K562 (cell line): Measurements from ENCODE around the gene OXLD1. TPM values are rescaled to one million over a fixed set of nuclear protein-coding genes. Genes with fewer than 3 reads are reported as not detected.

Source experiments
- ATAC-seq: fragments of 200-7000 bp; cut with Tn5 transposase; 3 replicates; pipeline ENCODE4 v1.9.1; 2020; ENCODE audit warnings: moderate library complexity
- BruUV-seq: library from RNA; stranded (reverse); fragments of 400-500 nt; replicated peaks from 2 replicates; lab custom pipeline; 2021; lab: Mats Ljungman, UMichigan
- CTCF ChIA-PET: fragments of 300-600 bp; formaldehyde crosslinking; extraction: SDS; loops from one replicate; lab custom pipeline; 2021; ENCODE audit warnings: low intra/inter-chr PET ratio; lab: Yijun Ruan, JAX
- POLR2A ChIA-PET: fragments of 300-600, 350-650 bp; sonication (Branson Sonifier 250); formaldehyde crosslinking; extraction: SDS; loops from one replicate; lab custom pipeline; 2021; ENCODE audit warnings: antibody characterized with exemption, inconsistent platforms; lab: Yijun Ruan, JAX
- DNase-seq, 4 experiments: peaks; one replicate each; pipeline versions ENCODE4 v3.0.0 to v3.0.0-alpha.2; 2011 to 2018; ENCODE audit warnings: low spot score in 3 of 4, mixed read lengths in 3 of 4; ENCODE audit errors: extremely low read depth in 1 of 4
- FAIRE-seq: peaks from 2 replicates; lab custom pipeline; 2011; peaks lifted over from hg19 to GRCh38; lab: Jason Lieb, UNC
- H2AFZ ChIP-seq: 2 replicates; pipeline ENCODE4 v1.6.0; 2011; ENCODE audit warnings: low read depth, low read length, control low read depth, inconsistent platforms
- H3K27ac ChIP-seq: fragments of 200-600 bp; 3 replicates; pipeline ENCODE4 v1.8.0; 2011; ENCODE audit warnings: low read depth, mild to moderate bottlenecking, control low read depth, inconsistent platforms, low read length, moderate library complexity, mixed read lengths; ENCODE audit errors: extremely low read depth
- H3K27me3 ChIP-seq, 2 experiments: fragments of 300-600 bp in 1 of 2; 2 replicates in 1 of 2; 3 replicates in 1 of 2; pipeline versions ENCODE4 v1.6.0 to v1.8.0; 2011; ENCODE audit warnings: inconsistent platforms in 2 of 2, low read length in 2 of 2, mild to moderate bottlenecking in 1 of 2, mixed read lengths in 1 of 2, moderate library complexity in 1 of 2; ENCODE audit not compliant: control insufficient read depth in 2 of 2, insufficient read depth in 2 of 2
- H3K36me3 ChIP-seq: fragments of 300-600 bp; 3 replicates; pipeline ENCODE4 v1.8.0; 2011; ENCODE audit warnings: mild to moderate bottlenecking, low read length, inconsistent platforms; ENCODE audit not compliant: control insufficient read depth, insufficient read depth
- H3K4me1 ChIP-seq, 2 experiments: fragments of 200-600 bp in 1 of 2; replicated peaks in 1 of 2; 2 replicates in 1 of 2; 3 replicates in 1 of 2; pipeline versions ENCODE4 v1.5.1 to v1.8.0; 2011; ENCODE audit warnings: inconsistent platforms in 2 of 2, low read length in 2 of 2, mild to moderate bottlenecking in 1 of 2, mixed read lengths in 1 of 2, moderate library complexity in 1 of 2; ENCODE audit not compliant: control insufficient read depth in 2 of 2, insufficient read depth in 2 of 2
- H3K4me2 ChIP-seq: 2 replicates; pipeline ENCODE4 v1.6.1; 2011; ENCODE audit warnings: low read length, control low read depth, inconsistent platforms, mixed read lengths; ENCODE audit not compliant: insufficient read depth
- H3K4me3 ChIP-seq: fragments of 200-600 bp; sonication (generic), shearing (Covaris generic); 2 replicates; pipeline ENCODE4 v1.5.1; 2016; ENCODE audit warnings: control low read depth, inconsistent platforms
- H3K79me2 ChIP-seq: fragments of 200-600 bp; 3 replicates; pipeline ENCODE4 v1.8.0; 2011; ENCODE audit warnings: low read length, inconsistent platforms; ENCODE audit not compliant: control insufficient read depth, insufficient read depth
- H3K9ac ChIP-seq, 2 experiments: 2 replicates each; pipeline versions ENCODE4 v1.6.0 to v1.6.1; 2011; ENCODE audit warnings: low read depth in 2 of 2, low read length in 2 of 2, control low read depth in 1 of 2, inconsistent platforms in 1 of 2, mild to moderate bottlenecking in 1 of 2, mixed read lengths in 1 of 2; ENCODE audit not compliant: insufficient read depth in 1 of 2
- H3K9me1 ChIP-seq: one replicate; pipeline ENCODE4 v1.6.0; 2011; ENCODE audit warnings: inconsistent platforms, mild to moderate bottlenecking, low read length, moderate library complexity; ENCODE audit not compliant: control insufficient read depth, insufficient read depth
- H3K9me3 ChIP-seq: replicated peaks from 2 replicates; pipeline ENCODE4 v1.5.1; 2011; ENCODE audit warnings: low read depth, low read length, inconsistent platforms; ENCODE audit not compliant: control insufficient read depth, insufficient read depth
- H4K20me1 ChIP-seq: replicated peaks from 2 replicates; pipeline ENCODE4 v1.6.1; 2011; ENCODE audit warnings: low read length, inconsistent platforms, mixed read lengths; ENCODE audit not compliant: control insufficient read depth, insufficient read depth
- CBFA2T2 ChIP-seq: fragments of 450-650 bp; conservative IDR thresholded peaks from 2 replicates; pipeline ENCODE4 v1.6.1; 2017; ENCODE audit warnings: mild to moderate bottlenecking
- NFIC ChIP-seq: fragments of 450-650 bp; IDR thresholded peaks from 2 replicates; pipeline ENCODE4 v1.6.1; 2017; ENCODE audit warnings: mild to moderate bottlenecking, inconsistent platforms
- PHF8 ChIP-seq: fragments of 200-600 bp; sonication (generic); IDR thresholded peaks from 2 replicates; pipeline ENCODE4 v1.6.1; 2012; ENCODE audit warnings: mixed run types, mild to moderate bottlenecking, inconsistent platforms, low read length, moderate library complexity, borderline replicate concordance
- REST ChIP-seq, 2 experiments: fragments of 450-650 bp; formaldehyde crosslinking in 1 of 2; IDR thresholded peaks; 2 replicates each; pipeline versions ENCODE4 v1.4.0 to v1.6.1; 2014 to 2020; ENCODE audit warnings: mild to moderate bottlenecking in 2 of 2, borderline replicate concordance in 1 of 2, low read depth in 1 of 2
- SP1 ChIP-seq: sonication (generic); formaldehyde crosslinking; IDR thresholded peaks from 2 replicates; pipeline ENCODE4 v1.8.1; 2022; ENCODE audit warnings: mild to moderate bottlenecking, missing genetic modification reagents
- ZNF609 ChIP-seq: sonication (generic); formaldehyde crosslinking; IDR thresholded peaks from 2 replicates; pipeline ENCODE4 v1.8.1; 2023; ENCODE audit warnings: missing genetic modification reagents, mild to moderate bottlenecking, borderline replicate concordance
- WGBS: fragments of 100-300 bp; shearing (Covaris generic); methylation state at CpG from one replicate; pipeline ENCODE4 v1.1.6; 2016; ENCODE audit warnings: low coverage, mixed read lengths; ENCODE audit not compliant: insufficient coverage; ENCODE audit errors: missing lambda C conversion rate; 5-methylcytosine and 5-hydroxymethylcytosine counted together
- in situ Hi-C: fragments of 300-500 bp; cut with MboI; formaldehyde crosslinking; loops from 4 replicates; pipeline ENCODE4 v1.15.0; 2018; ENCODE audit warnings: inconsistent platforms, mixed read lengths
- intact Hi-C: fragments of 100-400 bp; cut with micrococcal nuclease; formaldehyde crosslinking; loops from 2 replicates; pipeline ENCODE4 v1.14.2; 2022
- polyA plus RNA-seq, 8 experiments: library from polyadenylated mRNA; depleted of rRNA in 4 of 8; stranded (reverse) in 5 of 8; unstranded in 3 of 8; fragments of >200 nt; fragmentation: Nextera tagmentation in 2 of 8; fragmentation: Illumina TruSeq in 1 of 8; extraction: Ambion mirVana in 2 of 8; extraction: Trizol in 1 of 8; gene quantifications; 2 replicates each; pipeline versions ENCODE4 v1.2.1 to v1.2.3, GENCODE V29; 2011 to 2014; ENCODE audit warnings: inconsistent platforms in 1 of 8, missing spikeins in 1 of 8
- total RNA-seq, 7 experiments: library from RNA; depleted of rRNA in 6 of 7; stranded (reverse); fragments of >200 nt in 6 of 7; fragmentation: Illumina TruSeq in 2 of 7; extraction: Trizol in 2 of 7; gene quantifications; 2 replicates each; pipeline versions ENCODE4 v1.2.1 to v1.2.3, GENCODE V29; 2011 to 2021; ENCODE audit warnings: low replicate concordance in 1 of 7

OXLD1 gene
- total and polyA plus RNA-seq, 9 of the 15 experiments (the other 6 are each of a cell fraction or from before 2014, with no cell fraction given) = 4.4 to 115 (median 29.3) TPM

GRCh38 chr17:81711814-81712467 lies 45.5 kb upstream of the OXLD1 start, which contains the start of gene SLC25A10:
Gene SLC25A10, plus strand, starts transcription at chr17:81712284. Its CDS starts 143 bp downstream, at chr17:81712427.
- H3K36me3 ChIP-seq = peaks cover 54% of the 10 kb centered on the region; the same call in 2 of the 3 replicates
- peak within 1 kb of the TSS; percentile 80 to 95 for H3K9ac ChIP-seq
- peaks cover 40% of the 10 kb centered on the region for H3K79me2 ChIP-seq
- peaks cover 2% of the 10 kb centered on the region for H3K9me1 ChIP-seq
- peaks cover 15% of the 10 kb centered on the region for H4K20me1 ChIP-seq
- in situ Hi-C loops = no loop called here
- BruUV-seq = no TSS peak
- peak within 1 kb of the TSS; percentile 92 for H3K4me2 ChIP-seq
- intact Hi-C loops = no loop called here
- DNase-seq = peak; percentile 88 to 92 (median 90)
- ATAC-seq = peak; percentile 71
- H3K4me1 ChIP-seq = peaks cover 23 to 89% of the 10 kb centered on the region in 2 experiments
- peak within 1 kb of the TSS; percentile 93 for H3K4me3 ChIP-seq
- H3K9me3 ChIP-seq = no peaks in the 10 kb centered on the region
- POLR2A ChIA-PET = interaction anchor here (0.6 to 5.2 kb wide), 10 partner anchors 8 to 365 kb away, joined by 3 to 59 read pairs (median 4); partner anchors contain the start of genes ARL16, HGS and MRPL12
- WGBS = 1% methylated on average over 41 of the region's 89 CpGs
- FAIRE-seq = peak; percentile 15
- CTCF ChIA-PET = interaction anchor here (1.1 kb wide), 1 partner anchor 309 kb away, joined by 3 read pairs; no protein-coding TSS in a partner anchor
- peak within 1 kb of the TSS; percentile 72 for H2AFZ ChIP-seq
- peak within 1 kb of the TSS; percentile 88 for H3K27ac ChIP-seq
- H3K27me3 ChIP-seq = no peaks in the 10 kb centered on the region
- TF ChIP-seq PHF8 = peak; percentile 60; the same call in 1 of the 2 replicates
- 0 out of 2 replicates have a peak, but pooled peaks have one; percentile 7 for TF ChIP-seq ZNF609 (CRISPR knock-in tag)
- peak; percentile 32; the same call in 1 of the 2 replicates for TF ChIP-seq CBFA2T2
- TF ChIP-seq REST (IDR thresholded peaks at IDR 0.05; ENCODE audit: borderline replicate concordance) = no peak; the same call in 1 of the 2 replicates
- peak; percentile 90 for TF ChIP-seq REST (CRISPR knock-in tag; IDR thresholded peaks at IDR 0.05; ENCODE audit: low read depth)
- TF ChIP-seq SP1 (CRISPR knock-in tag) = peak; percentile 66; the same call in 1 of the 2 replicates
- peak; percentile 86 for TF ChIP-seq NFIC
